NCI-H345 (cell line): ENCODE data around the gene KCNK2.
A peak's percentile ranks its signal among the peaks of the same experiment; 100 is the strongest.

Experiments used
- DNase-seq: peaks from one replicate; lab custom pipeline; 2025; lab: John Stamatoyannopoulos, UW

Gene KCNK2

GRCh38 chr1:215101511-215101910, 19.0 kb downstream of the KCNK2 start:
- DNase-seq: no peak

- DNase-seq: no peak
These were observed 21.7 kb downstream of the KCNK2 start for GRCh38 chr1:215104283-215104682.

GRCh38 chr1:215106067-215106466, 23.5 kb downstream of the KCNK2 start:
- DNase-seq: no peak

GRCh38 chr1:215109171-215109570, 26.6 kb downstream of the KCNK2 start:
- DNase-seq: no peak

- no peak for DNase-seq
These were observed 29.4 kb downstream of the KCNK2 start for GRCh38 chr1:215111916-215112315.

DNA sequence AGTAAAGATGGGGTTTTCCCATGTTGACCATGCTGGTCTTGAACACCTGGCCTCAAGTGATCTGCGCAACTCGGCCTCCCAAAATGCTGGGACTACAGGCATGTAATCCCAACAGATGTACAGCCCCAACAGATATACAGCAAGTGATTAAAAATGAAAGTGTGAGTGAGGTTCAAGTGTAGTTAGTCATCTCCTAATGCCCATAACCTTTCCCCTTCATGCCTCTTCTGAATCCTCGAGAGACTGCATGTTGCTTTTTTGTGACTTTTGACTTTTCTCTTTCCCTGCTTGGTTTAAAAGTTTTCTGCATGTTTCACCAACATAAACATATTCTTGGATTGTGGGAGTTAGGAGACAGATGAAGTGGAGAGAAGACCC, 31.2 kb downstream of the KCNK2 start:
- DNase-seq: no peak

- no peak for DNase-seq
These were observed 31.8 kb downstream of the KCNK2 start for GRCh38 chr1:215114154-215114933.

GRCh38 chr1:215115760-215116159, 33.2 kb downstream of the KCNK2 start:
- no peak for DNase-seq

DNA sequence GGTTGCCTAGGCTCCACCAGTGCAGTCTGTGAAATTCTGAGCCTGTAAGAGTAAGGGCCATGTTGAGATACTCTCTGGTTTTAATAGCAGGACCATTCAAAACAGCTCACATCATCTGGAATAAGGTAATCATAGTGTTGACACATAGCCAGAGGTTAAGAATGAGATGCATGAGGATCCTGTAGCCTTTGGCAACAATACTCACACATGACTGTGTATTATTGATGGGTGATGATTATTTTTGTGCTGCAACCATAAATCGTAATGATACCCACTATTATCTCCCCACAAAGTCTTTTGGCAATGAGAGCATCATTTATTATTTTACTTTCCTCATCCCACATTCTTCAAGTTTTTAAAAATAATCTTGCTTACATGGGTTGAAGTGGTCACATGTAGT, 35.5 kb downstream of the KCNK2 start:
- DNase-seq: no peak

GRCh38 chr1:215119056-215119455, 36.5 kb downstream of the KCNK2 start:
- DNase-seq: no peak

- no peak for DNase-seq
These were observed 37.3 kb downstream of the KCNK2 start for GRCh38 chr1:215119719-215120365.

- DNase-seq: no peak
These were observed 46.0 kb downstream of the KCNK2 start for GRCh38 chr1:215128504-215128903.

- no peak for DNase-seq
These were observed 48.8 kb downstream of the KCNK2 start for GRCh38 chr1:215131291-215131690.

DNA sequence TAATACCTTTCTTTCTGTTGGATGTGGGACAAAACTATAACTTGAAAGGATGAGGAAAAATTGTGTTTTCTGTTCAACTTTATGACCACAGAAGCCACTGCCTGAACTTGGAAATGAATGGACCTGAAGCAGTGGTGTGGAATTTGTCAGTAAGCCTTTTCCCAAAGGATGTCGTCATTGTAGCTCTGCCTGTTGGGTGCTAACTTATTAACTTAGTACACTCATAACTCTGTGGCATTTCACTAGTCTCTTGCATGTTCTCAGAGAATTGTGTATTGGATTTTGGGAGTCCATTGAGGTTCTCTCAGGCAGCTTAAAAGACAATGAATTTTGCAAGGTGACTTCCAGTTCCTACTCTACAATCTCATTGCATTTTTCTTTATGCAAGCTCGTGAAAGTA, 49.6 kb downstream of the KCNK2 start:
- no peak for DNase-seq

GRCh38 chr1:215133532-215133931, 51.0 kb downstream of the KCNK2 start:
- no peak for DNase-seq

DNA sequence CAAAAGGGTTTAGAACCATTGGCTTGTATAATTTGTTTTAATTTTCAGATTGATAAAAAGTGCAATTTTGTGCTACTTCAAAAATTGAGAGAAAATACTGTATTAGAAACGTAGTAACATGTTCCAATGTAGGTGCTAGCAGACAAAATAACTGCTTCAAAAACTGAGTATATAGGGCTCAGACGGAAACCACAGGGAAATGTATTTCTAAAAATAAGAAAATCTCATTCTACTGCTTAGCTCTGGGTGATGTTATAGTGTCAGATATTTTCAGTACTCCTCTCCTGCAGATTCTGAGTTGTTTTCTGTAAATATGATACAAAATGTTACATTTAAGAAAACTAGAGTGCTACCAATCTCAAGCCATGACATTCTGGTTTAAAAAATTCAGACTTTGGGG, 55.4 kb downstream of the KCNK2 start:
- no peak for DNase-seq

DNA sequence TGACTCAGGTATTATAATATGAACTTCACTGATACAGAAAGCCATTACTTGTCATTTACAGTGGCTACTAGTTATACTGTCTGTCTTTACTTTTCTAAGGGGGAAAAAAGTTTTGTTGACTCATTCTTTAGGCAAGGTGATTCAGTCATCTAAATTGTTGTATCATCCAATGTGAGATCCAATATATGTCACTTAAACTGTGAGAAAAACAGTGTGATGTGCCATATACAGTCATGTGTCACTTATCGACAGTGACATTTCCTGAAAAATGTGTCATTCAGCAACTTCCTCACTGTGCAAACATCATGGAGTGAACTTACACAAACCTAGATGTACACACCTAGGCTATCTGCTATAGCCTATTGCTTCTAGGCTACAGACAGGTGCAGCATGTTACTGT, 57.6 kb downstream of the KCNK2 start:
- DNase-seq: no peak

DNA sequence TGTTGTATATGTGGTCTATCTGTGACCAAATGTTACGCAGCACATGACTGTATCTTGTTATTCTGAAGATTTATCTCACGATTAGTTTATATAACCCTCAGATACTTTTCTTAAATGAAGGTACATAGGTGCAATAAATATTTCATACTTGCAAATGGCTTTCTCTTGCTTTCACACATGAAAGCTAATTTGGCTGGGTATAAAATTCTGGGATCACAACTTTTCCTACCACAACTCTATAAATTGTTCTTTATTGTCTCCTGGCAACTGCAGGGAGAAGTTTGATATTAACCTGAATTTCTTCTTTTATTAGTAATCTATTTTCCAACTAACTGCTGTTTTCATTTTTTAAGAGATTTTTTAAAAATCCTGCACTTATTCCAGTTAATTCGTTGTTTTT, 58.9 kb downstream of the KCNK2 start:
- DNase-seq: no peak

GRCh38 chr1:215143497-215143896, 61.0 kb downstream of the KCNK2 start:
- no peak for DNase-seq

DNA sequence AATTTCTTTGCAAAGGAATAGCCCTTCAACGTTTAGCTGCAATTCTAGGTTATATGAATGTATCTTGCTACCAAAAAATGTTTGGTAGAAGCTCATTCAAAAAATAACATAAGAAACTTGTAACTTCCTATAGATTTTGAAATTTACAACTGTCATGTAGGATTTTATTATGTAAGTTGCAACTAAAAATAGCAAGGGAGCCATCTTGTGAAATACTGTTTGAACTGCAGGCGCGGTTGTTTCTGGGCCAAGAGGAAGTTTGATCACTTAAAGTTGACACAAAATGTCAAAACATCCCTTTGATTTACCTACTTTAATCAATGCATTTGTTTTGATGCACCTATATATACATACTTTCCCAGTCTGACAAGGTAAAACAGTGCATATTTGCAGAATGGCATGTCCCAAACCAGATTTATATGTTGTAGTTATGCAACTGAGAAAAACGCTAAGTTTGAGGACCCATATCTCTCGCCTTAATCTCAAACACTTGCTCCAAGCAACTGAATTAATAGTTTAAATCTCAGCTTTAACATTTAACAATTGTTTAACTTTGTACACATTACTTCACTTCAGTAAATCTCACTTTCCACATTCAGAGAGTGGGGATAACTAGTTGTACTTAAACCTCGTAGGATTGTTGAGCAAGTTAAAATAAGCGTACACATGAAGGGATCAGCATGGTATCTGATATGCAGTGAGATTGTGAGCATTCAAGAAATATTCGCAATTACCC, 63.9 kb downstream of the KCNK2 start:
- peak; percentile 11 for DNase-seq

DNA sequence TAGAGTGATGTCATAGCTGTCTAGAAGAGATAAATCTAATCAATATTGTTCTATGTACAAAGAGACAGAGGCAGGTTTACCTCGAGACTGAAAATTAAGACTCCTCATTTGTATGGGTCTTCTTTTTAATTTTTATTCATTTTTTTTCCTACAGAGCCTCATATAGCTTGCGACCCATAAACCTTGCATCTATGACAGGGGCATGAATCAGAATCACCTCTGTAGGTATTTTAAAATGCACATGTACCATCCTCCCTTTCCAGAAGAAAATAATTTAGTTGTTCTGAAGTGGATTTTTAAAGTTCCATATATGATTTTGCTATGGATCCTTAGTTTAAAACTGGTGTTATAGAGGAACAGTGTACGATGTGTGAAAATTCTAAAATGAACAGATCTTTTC, 64.5 kb downstream of the KCNK2 start:
- DNase-seq: no peak

GRCh38 chr1:215151841-215152549, 69.5 kb downstream of the KCNK2 start:
- no peak for DNase-seq

GRCh38 chr1:215156232-215156631, 73.7 kb downstream of the KCNK2 start:
- DNase-seq: no peak
